ENCODE data around the gene C20orf173. TPM values are rescaled to one million over a fixed set of nuclear protein-coding genes. Genes with fewer than 3 reads are reported as not detected.

Gene C20orf173
- total RNA-seq, 1 experiment from 2014 or later, result not detected

Other genes starting within 250 kb of the C20orf173 start
- 159 and 181 TPM in 2 replicates for gene EIF6, start 244.9 kb downstream of the C20orf173 start, total RNA-seq (2014; rRNA removed; shearing (Covaris generic))
- gene FAM83C, start 237.2 kb downstream of the C20orf173 start, total RNA-seq (2014; rRNA removed; shearing (Covaris generic)), result not detected in 2 replicates
- 30.7 and 35.8 TPM in 2 replicates for gene UQCC1, start 117.7 kb downstream of the C20orf173 start, total RNA-seq (2014; rRNA removed; shearing (Covaris generic))
- gene GDF5, start 91.4 kb downstream of the C20orf173 start, total RNA-seq (2014; rRNA removed; shearing (Covaris generic)), result not detected in 2 replicates
- gene CEP250, start 74.1 kb downstream of the C20orf173 start, total RNA-seq (2014; rRNA removed; shearing (Covaris generic)), result 20.0 and 21.8 TPM in 2 replicates
- gene ERGIC3, start 12.4 kb upstream of the C20orf173 start, total RNA-seq (2014; rRNA removed; shearing (Covaris generic)), result 161 and 177 TPM in 2 replicates
- gene SPAG4, start 86.2 kb upstream of the C20orf173 start, total RNA-seq (2014; rRNA removed; shearing (Covaris generic)), result 21.2 and 30.7 TPM in 2 replicates
- 92.2 and 109 TPM in 2 replicates for gene CPNE1, start 135.2 kb upstream of the C20orf173 start, total RNA-seq (2014; rRNA removed; shearing (Covaris generic))
- 57.2 and 64.0 TPM in 2 replicates for gene RBM12, start 135.2 kb upstream of the C20orf173 start, total RNA-seq (2014; rRNA removed; shearing (Covaris generic))
- gene NFS1, start 169.7 kb upstream of the C20orf173 start, total RNA-seq (2014; rRNA removed; shearing (Covaris generic)), result 92.8 and 101 TPM in 2 replicates
- 251 and 306 TPM in 2 replicates for gene ROMO1, start 169.8 kb upstream of the C20orf173 start, total RNA-seq (2014; rRNA removed; shearing (Covaris generic))
- gene RBM39, start 212.6 kb upstream of the C20orf173 start, total RNA-seq (2014; rRNA removed; shearing (Covaris generic)), result 380 and 494 TPM in 2 replicates
- gene PHF20, start 242.4 kb upstream of the C20orf173 start, total RNA-seq (2014; rRNA removed; shearing (Covaris generic)), result 106 and 112 TPM in 2 replicates